Measurements from ENCODE around the gene FOXC1.

DNA sequence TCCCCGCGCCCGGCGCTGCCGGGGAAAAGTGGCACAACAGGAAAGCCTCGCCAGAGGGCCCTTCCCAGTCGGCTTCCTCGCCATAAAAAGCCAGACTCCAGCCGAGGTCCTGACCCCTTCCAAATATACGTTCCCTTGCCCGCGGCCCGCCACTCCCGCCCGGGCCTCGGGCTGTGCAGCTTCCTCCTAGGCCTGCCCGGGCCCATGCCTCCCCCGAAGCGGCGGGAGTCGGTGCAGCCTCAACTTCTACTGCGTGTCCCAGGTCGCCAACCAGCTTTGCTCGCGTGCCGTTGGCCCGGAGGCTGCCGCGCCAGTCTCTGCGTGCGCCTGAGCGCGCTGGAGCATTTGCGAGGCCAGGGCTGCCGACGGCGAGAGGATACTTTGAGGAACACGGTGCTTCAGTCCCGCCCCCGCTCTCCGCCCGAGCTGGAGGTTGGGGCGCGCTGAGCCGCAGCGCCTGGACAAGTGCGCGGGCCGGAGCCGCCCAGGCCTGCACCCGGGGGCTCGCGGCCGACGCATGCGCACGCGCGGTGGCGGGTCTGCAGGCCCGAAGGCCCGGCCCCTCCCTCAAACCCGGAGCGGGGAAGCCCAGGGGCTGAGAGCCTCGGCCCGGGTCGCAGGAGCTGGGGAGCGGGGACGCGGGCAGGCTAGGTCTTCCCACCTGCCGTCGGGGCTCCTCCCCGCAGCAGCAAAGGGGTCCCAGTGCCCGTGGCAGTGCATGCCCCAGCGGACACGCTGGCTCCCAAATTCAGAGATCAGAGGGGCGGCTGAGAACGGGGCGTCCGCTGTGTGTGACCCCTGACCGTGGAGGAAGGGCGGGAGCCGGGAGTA, 10.2 kb downstream of the FOXC1 start:
- TF ChIP-seq, protein P1, sequence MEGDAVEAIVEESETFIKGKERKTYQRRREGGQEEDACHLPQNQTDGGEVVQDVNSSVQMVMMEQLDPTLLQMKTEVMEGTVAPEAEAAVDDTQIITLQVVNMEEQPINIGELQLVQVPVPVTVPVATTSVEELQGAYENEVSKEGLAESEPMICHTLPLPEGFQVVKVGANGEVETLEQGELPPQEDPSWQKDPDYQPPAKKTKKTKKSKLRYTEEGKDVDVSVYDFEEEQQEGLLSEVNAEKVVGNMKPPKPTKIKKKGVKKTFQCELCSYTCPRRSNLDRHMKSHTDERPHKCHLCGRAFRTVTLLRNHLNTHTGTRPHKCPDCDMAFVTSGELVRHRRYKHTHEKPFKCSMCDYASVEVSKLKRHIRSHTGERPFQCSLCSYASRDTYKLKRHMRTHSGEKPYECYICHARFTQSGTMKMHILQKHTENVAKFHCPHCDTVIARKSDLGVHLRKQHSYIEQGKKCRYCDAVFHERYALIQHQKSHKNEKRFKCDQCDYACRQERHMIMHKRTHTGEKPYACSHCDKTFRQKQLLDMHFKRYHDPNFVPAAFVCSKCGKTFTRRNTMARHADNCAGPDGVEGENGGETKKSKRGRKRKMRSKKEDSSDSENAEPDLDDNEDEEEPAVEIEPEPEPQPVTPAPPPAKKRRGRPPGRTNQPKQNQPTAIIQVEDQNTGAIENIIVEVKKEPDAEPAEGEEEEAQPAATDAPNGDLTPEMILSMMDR (IDR thresholded peaks at IDR 0.05), result no peak
- TF ChIP-seq POLR2A (IDR thresholded peaks at IDR 0.05), result no peak

Measured in stomach (tissue), 4 donors.